ENCODE measurements around the gene TAS1R2.

Gene TAS1R2

GRCh38 chr1:18861590-18861989 lies 2.1 kb upstream of the TAS1R2 start:
- Histone ChIP-seq H2BK5ac (ENCODE audit: low read depth, low read length, poor library complexity) (no peak overlapping the region), H2AFZ (ENCODE audit: insufficient read depth, low read length, poor library complexity) (no peak overlapping the region), H3K79me2 (ENCODE audit: control insufficient read depth, insufficient read depth, low read length, poor library complexity) (no peaks in the 10 kb centered on the region), H3K36me3 (ENCODE audit: control insufficient read depth in 1 of 2, insufficient read depth in 2 of 2, low read length in 2 of 2) (no peaks in the 10 kb centered on the region), H3K4me1 (ENCODE audit: control insufficient read depth in 1 of 2, insufficient read depth in 2 of 2, low read length in 2 of 2) (no peaks in the 10 kb centered on the region), H4K8ac (ENCODE audit: low read depth, low read length) (no peak overlapping the region), H3K4me3 (ENCODE audit: low read depth, low read length) (no peak overlapping the region), H3K27ac (ENCODE audit: low read depth, low read length) (no peak overlapping the region), H2AK5ac (ENCODE audit: low read length) (no peak overlapping the region), H3K23ac (ENCODE audit: low read length) (no peak overlapping the region), H2BK12ac (ENCODE audit: low read length) (no peak overlapping the region), H3K27me3 (ENCODE audit: insufficient read depth, low read length) (no peaks in the 10 kb centered on the region), H4K12ac (ENCODE audit: low read depth, low read length) (no peak overlapping the region), H3K4me2 (ENCODE audit: low read length) (no peak overlapping the region), H3K14ac (ENCODE audit: low read length) (no peak overlapping the region), H3K4ac (ENCODE audit: low read depth, low read length) (no peak overlapping the region), H3K18ac (ENCODE audit: low read length) (no peak overlapping the region), H3K9me3 (ENCODE audit: insufficient read depth, low read depth, low read length) (peaks cover 8% of the 10 kb centered on the region), H2BK120ac (ENCODE audit: insufficient read depth, low read length, poor library complexity) (no peak overlapping the region), H3K79me1 (ENCODE audit: low read length) (no peaks in the 10 kb centered on the region), H4K91ac (ENCODE audit: low read depth, low read length) (no peak overlapping the region), H3K9ac (ENCODE audit: low read length) (no peak overlapping the region)
- no CpG with 5 or more reads among the region's 8 CpGs for WGBS (ENCODE audit: extremely low coverage, insufficient coverage, insufficient read length)
- no peak for DNase-seq

- Histone ChIP-seq H3K79me1 (ENCODE audit: low read length) (no peaks in the 10 kb centered on the region), H3K27me3 (ENCODE audit: insufficient read depth, low read length) (no peaks in the 10 kb centered on the region), H3K4me2 (ENCODE audit: low read length) (no peak overlapping the region), H2AK5ac (ENCODE audit: low read length) (no peak overlapping the region), H3K18ac (ENCODE audit: low read length) (no peak overlapping the region), H3K36me3 (ENCODE audit: control insufficient read depth in 1 of 2, insufficient read depth in 2 of 2, low read length in 2 of 2) (no peaks in the 10 kb centered on the region), H2AFZ (ENCODE audit: insufficient read depth, low read length, poor library complexity) (no peak overlapping the region), H2BK5ac (ENCODE audit: low read depth, low read length, poor library complexity) (no peak overlapping the region), H3K79me2 (ENCODE audit: control insufficient read depth, insufficient read depth, low read length, poor library complexity) (no peaks in the 10 kb centered on the region), H3K9me3 (ENCODE audit: insufficient read depth, low read depth, low read length) (peaks cover 9% of the 10 kb centered on the region), H2BK120ac (ENCODE audit: insufficient read depth, low read length, poor library complexity) (no peak overlapping the region), H4K8ac (ENCODE audit: low read depth, low read length) (no peak overlapping the region), H3K4me3 (ENCODE audit: low read depth, low read length) (no peak overlapping the region), H3K27ac (ENCODE audit: low read depth, low read length) (no peak overlapping the region), H3K14ac (ENCODE audit: low read length) (no peak overlapping the region), H3K4ac (ENCODE audit: low read depth, low read length) (no peak overlapping the region), H3K23ac (ENCODE audit: low read length) (no peak overlapping the region), H3K9ac (ENCODE audit: low read length) (no peak overlapping the region), H2BK12ac (ENCODE audit: low read length) (no peak overlapping the region), H4K91ac (ENCODE audit: low read depth, low read length) (no peak overlapping the region), H3K4me1 (ENCODE audit: control insufficient read depth in 1 of 2, insufficient read depth in 2 of 2, low read length in 2 of 2) (no peaks in the 10 kb centered on the region), H4K12ac (ENCODE audit: low read depth, low read length) (no peak overlapping the region)
- no CpG with 5 or more reads among the region's 9 CpGs for WGBS (ENCODE audit: extremely low coverage, insufficient coverage, insufficient read length)
- DNase-seq, result no peak
Measured at GRCh38 chr1:18861082-18861481, 1.6 kb upstream of the TAS1R2 start.

GRCh38 chr1:18858070-18858688 lies 1.3 kb downstream of the TAS1R2 start:
- Histone ChIP-seq H3K23ac (ENCODE audit: low read length) (no peak overlapping the region), H3K9ac (ENCODE audit: low read length) (no peak overlapping the region), H3K79me2 (ENCODE audit: control insufficient read depth, insufficient read depth, low read length, poor library complexity) (no peaks in the 10 kb centered on the region), H2AK5ac (ENCODE audit: low read length) (no peak overlapping the region), H3K36me3 (ENCODE audit: control insufficient read depth in 1 of 2, insufficient read depth in 2 of 2, low read length in 2 of 2) (no peaks in the 10 kb centered on the region), H3K4me3 (ENCODE audit: low read depth, low read length) (peak overlapping the region; percentile 39), H2BK12ac (ENCODE audit: low read length) (no peak overlapping the region), H3K4me1 (ENCODE audit: control insufficient read depth in 1 of 2, insufficient read depth in 2 of 2, low read length in 2 of 2) (no peaks in the 10 kb centered on the region), H3K18ac (ENCODE audit: low read length) (no peak overlapping the region), H3K27ac (ENCODE audit: low read depth, low read length) (no peak overlapping the region), H3K9me3 (ENCODE audit: insufficient read depth, low read depth, low read length) (peaks cover 10% of the 10 kb centered on the region), H2AFZ (ENCODE audit: insufficient read depth, low read length, poor library complexity) (no peak overlapping the region), H3K79me1 (ENCODE audit: low read length) (no peaks in the 10 kb centered on the region), H2BK120ac (ENCODE audit: insufficient read depth, low read length, poor library complexity) (no peak overlapping the region), H3K27me3 (ENCODE audit: insufficient read depth, low read length) (no peaks in the 10 kb centered on the region), H2BK5ac (ENCODE audit: low read depth, low read length, poor library complexity) (no peak overlapping the region), H3K14ac (ENCODE audit: low read length) (no peak overlapping the region), H4K8ac (ENCODE audit: low read depth, low read length) (no peak overlapping the region), H3K4me2 (ENCODE audit: low read length) (no peak overlapping the region), H4K12ac (ENCODE audit: low read depth, low read length) (no peak overlapping the region), H3K4ac (ENCODE audit: low read depth, low read length) (no peak overlapping the region), H4K91ac (ENCODE audit: low read depth, low read length) (no peak overlapping the region)
- no peak for DNase-seq
- no CpG with 5 or more reads among the region's 7 CpGs for WGBS (ENCODE audit: extremely low coverage, insufficient coverage, insufficient read length)

GRCh38 chr1:18856435-18856834 lies 3.0 kb downstream of the TAS1R2 start:
- H2AK5ac ChIP-seq (ENCODE audit: low read length), result no peak overlapping the region
- H3K9ac ChIP-seq (ENCODE audit: low read length), result no peak overlapping the region
- H3K36me3 ChIP-seq (ENCODE audit: control insufficient read depth in 1 of 2, insufficient read depth in 2 of 2, low read length in 2 of 2), result no peaks in the 10 kb centered on the region
- no peak overlapping the region for H3K4me2 ChIP-seq (ENCODE audit: low read length)
- H3K9me3 ChIP-seq (ENCODE audit: insufficient read depth, low read depth, low read length), result peaks cover 10% of the 10 kb centered on the region
- DNase-seq, result no peak
- H3K79me1 ChIP-seq (ENCODE audit: low read length), result no peaks in the 10 kb centered on the region
- no peak overlapping the region for H2AFZ ChIP-seq (ENCODE audit: insufficient read depth, low read length, poor library complexity)
- H3K27ac ChIP-seq (ENCODE audit: low read depth, low read length), result no peak overlapping the region
- H3K18ac ChIP-seq (ENCODE audit: low read length), result no peak overlapping the region
- no peak overlapping the region for H2BK120ac ChIP-seq (ENCODE audit: insufficient read depth, low read length, poor library complexity)
- H3K27me3 ChIP-seq (ENCODE audit: insufficient read depth, low read length), result no peaks in the 10 kb centered on the region
- H3K4me3 ChIP-seq (ENCODE audit: low read depth, low read length), result no peak overlapping the region
- H2BK5ac ChIP-seq (ENCODE audit: low read depth, low read length, poor library complexity), result no peak overlapping the region
- no peak overlapping the region for H3K23ac ChIP-seq (ENCODE audit: low read length)
- no peak overlapping the region for H4K91ac ChIP-seq (ENCODE audit: low read depth, low read length)
- H3K4ac ChIP-seq (ENCODE audit: low read depth, low read length), result no peak overlapping the region
- no peak overlapping the region for H2BK12ac ChIP-seq (ENCODE audit: low read length)
- H4K12ac ChIP-seq (ENCODE audit: low read depth, low read length), result no peak overlapping the region
- H4K8ac ChIP-seq (ENCODE audit: low read depth, low read length), result no peak overlapping the region
- no peaks in the 10 kb centered on the region for H3K79me2 ChIP-seq (ENCODE audit: control insufficient read depth, insufficient read depth, low read length, poor library complexity)
- H3K14ac ChIP-seq (ENCODE audit: low read length), result no peak overlapping the region
- H3K4me1 ChIP-seq (ENCODE audit: control insufficient read depth in 1 of 2, insufficient read depth in 2 of 2, low read length in 2 of 2), result no peaks in the 10 kb centered on the region
- no CpG with 5 or more reads among the region's 1 CpG for WGBS (ENCODE audit: extremely low coverage, insufficient coverage, insufficient read length)
